ENCODE data around the gene XIAP. TPM values are rescaled to one million over a fixed set of nuclear protein-coding genes. Genes with fewer than 3 reads are reported as not detected.
"Not testable (repeated sequence)": the region's sequence is repeated elsewhere in the genome, so short reads cannot be mapped to it uniquely, and the experiment has no call there.

The XIAP gene
- total and polyA plus RNA-seq, 4 experiments from 2014 or later: 6.0 to 64.6 (median 37.0) TPM

DNA sequence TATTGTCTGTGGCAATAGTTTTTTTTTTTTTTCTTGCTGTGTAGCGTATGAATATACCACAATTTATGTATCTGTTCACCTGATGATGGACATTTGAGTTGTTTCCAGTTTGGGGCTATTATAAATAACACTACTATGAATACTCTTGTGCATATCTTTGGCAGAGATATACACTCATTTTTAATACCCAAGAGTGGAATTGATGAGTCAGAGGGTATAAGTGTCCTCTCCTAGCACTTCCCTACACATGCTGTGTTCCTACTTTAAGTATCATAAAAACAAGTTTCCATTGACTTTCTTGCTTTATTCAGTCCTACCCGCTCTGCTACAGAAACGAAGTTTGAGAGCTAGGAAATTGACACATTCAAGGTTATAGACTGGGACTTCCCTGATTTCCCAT is 39.8 kb downstream of the XIAP start:
- Histone ChIP-seq H3K4me1 (ENCODE audit: insufficient read depth, low read length) (no peaks in the 10 kb centered on the region), H3K4me3 (ENCODE audit: low read length in 2 of 2) (no peak overlapping the region), H3K36me3 (ENCODE audit: insufficient read depth, low read length) (no peaks in the 10 kb centered on the region), H3K9me3 (ENCODE audit: control insufficient read depth in 1 of 2, low read length in 2 of 2) (no peaks in the 10 kb centered on the region), H3K27me3 (ENCODE audit: insufficient read depth, low read length) (no peaks in the 10 kb centered on the region), H3K27ac (ENCODE audit: low read depth, low read length) (no peak overlapping the region)
- Mint-ChIP-seq H3K4me1 (peaks cover 0 to 3% (median 0%) of the 10 kb centered on the region in 4 donors), H3K27ac (no peak overlapping the region), H3K27me3 (no peaks in the 10 kb centered on the region), H3K4me3 (no peak overlapping the region), H3K9me3 (no peaks in the 10 kb centered on the region), H3K36me3 (peaks cover 10 to 49% of the 10 kb centered on the region in 2 donors)
- intact Hi-C loops (cut with micrococcal nuclease): no loop called here
- ChIA-PET CTCF (ENCODE audit: partially characterized antibody) (no interaction called here), POLR2A (ENCODE audit: partially characterized antibody) (no interaction called here)
- no peak for DNase-seq

DNA sequence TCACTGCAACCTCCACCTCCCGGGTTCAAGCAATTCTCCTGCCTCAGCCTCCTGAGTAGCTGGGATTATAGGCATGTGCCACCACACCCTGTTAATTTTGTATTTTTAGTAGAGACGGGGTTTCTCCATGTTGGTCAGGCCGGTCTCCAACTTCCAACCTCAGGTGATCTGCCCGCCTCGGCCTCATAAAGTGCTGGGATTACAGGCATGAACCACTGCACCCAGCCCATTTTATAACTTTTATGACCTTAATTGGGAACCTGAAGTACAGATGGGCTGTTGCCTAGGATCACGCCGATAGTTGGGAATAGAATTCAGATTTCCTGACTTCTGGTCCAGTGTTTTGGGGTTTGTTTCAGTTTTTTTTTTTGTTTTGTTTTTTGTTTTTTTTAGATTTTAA is 43.4 kb downstream of the XIAP start:
- POLR2A ChIA-PET (ENCODE audit: partially characterized antibody); H3K4me1 Mint-ChIP-seq; H3K4me3 Mint-ChIP-seq; H3K27me3 ChIP-seq (ENCODE audit: insufficient read depth, low read length); CTCF ChIA-PET (ENCODE audit: partially characterized antibody); H3K9me3 Mint-ChIP-seq; H3K27me3 Mint-ChIP-seq; DNase-seq; intact Hi-C loops (cut with micrococcal nuclease); H3K36me3 ChIP-seq (ENCODE audit: insufficient read depth, low read length); H3K27ac ChIP-seq (ENCODE audit: low read depth, low read length); H3K9me3 ChIP-seq (ENCODE audit: control insufficient read depth in 1 of 2, low read length in 2 of 2); H3K4me1 ChIP-seq (ENCODE audit: insufficient read depth, low read length); H3K4me3 ChIP-seq (ENCODE audit: low read length in 2 of 2); H3K27ac Mint-ChIP-seq: not testable (repeated sequence)
- H3K36me3 Mint-ChIP-seq: peaks cover 7 to 52% of the 10 kb centered on the region in 2 donors

DNA sequence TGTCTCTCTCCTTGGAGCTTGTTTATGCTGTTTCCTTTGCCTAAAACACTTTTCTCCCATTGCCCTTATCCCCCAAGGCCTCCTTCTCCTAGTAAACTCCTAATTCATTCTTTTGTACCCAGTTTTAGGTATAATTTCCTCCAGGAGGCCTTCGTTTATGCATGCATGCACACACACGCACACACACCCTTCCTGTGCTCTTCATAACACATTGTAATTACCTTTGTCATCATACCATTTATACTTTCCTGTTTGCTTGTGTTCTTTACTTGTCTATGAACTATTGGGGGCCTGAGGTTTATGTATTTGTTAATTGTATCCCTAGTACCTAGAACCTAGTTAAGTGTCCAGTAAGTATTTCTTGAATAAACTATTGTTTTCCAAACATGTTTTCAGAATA is 45.5 kb downstream of the XIAP start:
- ChIA-PET POLR2A (ENCODE audit: partially characterized antibody) (no interaction called here), CTCF (ENCODE audit: partially characterized antibody) (no interaction called here)
- H3K27ac ChIP-seq (ENCODE audit: low read depth, low read length): no peak overlapping the region
- peaks cover 6% of the 10 kb centered on the region for H3K36me3 ChIP-seq (ENCODE audit: insufficient read depth, low read length)
- no peak overlapping the region for H3K4me3 Mint-ChIP-seq
- no peaks in the 10 kb centered on the region for H3K9me3 Mint-ChIP-seq
- peaks cover 0 to 3% (median 1%) of the 10 kb centered on the region in 4 donors for H3K4me1 Mint-ChIP-seq
- DNase-seq: no peak
- H3K27me3 Mint-ChIP-seq: no peaks in the 10 kb centered on the region
- H3K36me3 Mint-ChIP-seq: peaks cover 7 to 47% of the 10 kb centered on the region in 2 donors
- H3K4me3 ChIP-seq (ENCODE audit: low read length in 2 of 2): no peak overlapping the region
- intact Hi-C loops (cut with micrococcal nuclease): no loop called here
- no peaks in the 10 kb centered on the region for H3K27me3 ChIP-seq (ENCODE audit: insufficient read depth, low read length)
- H3K4me1 ChIP-seq (ENCODE audit: insufficient read depth, low read length): no peaks in the 10 kb centered on the region
- H3K27ac Mint-ChIP-seq: peak overlapping the region in 2 of 7 donors; percentile 65 to 72
- H3K9me3 ChIP-seq (ENCODE audit: control insufficient read depth in 1 of 2, low read length in 2 of 2): no peaks in the 10 kb centered on the region

- no peaks in the 10 kb centered on the region for H3K9me3 Mint-ChIP-seq
These were observed 46.9 kb downstream of the XIAP start for GRCh38 chrX:123906557-123907316.

DNA sequence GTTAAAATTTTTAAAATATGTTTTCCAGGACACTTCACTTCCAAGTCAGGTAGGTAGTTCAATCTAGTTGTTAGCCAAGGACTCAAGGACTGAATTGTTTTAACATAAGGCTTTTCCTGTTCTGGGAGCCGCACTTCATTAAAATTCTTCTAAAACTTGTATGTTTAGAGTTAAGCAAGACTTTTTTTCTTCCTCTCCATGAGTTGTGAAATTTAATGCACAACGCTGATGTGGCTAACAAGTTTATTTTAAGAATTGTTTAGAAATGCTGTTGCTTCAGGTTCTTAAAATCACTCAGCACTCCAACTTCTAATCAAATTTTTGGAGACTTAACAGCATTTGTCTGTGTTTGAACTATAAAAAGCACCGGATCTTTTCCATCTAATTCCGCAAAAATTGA is 49.7 kb downstream of the XIAP start:
- no peaks in the 10 kb centered on the region for H3K27me3 Mint-ChIP-seq
- H3K27ac Mint-ChIP-seq: no peak overlapping the region
- intact Hi-C loops (cut with micrococcal nuclease): no loop called here
- Histone ChIP-seq H3K36me3 (ENCODE audit: insufficient read depth, low read length) (peaks cover 6% of the 10 kb centered on the region), H3K4me3 (ENCODE audit: low read length in 2 of 2) (no peak overlapping the region), H3K27ac (ENCODE audit: low read depth, low read length) (no peak overlapping the region), H3K4me1 (ENCODE audit: insufficient read depth, low read length) (no peaks in the 10 kb centered on the region), H3K9me3 (ENCODE audit: control insufficient read depth in 1 of 2, low read length in 2 of 2) (no peaks in the 10 kb centered on the region), H3K27me3 (ENCODE audit: insufficient read depth, low read length) (no peaks in the 10 kb centered on the region)
- H3K4me1 Mint-ChIP-seq: peaks cover 0 to 3% (median 0%) of the 10 kb centered on the region in 4 donors
- H3K9me3 Mint-ChIP-seq: no peaks in the 10 kb centered on the region
- H3K4me3 Mint-ChIP-seq: no peak overlapping the region
- POLR2A ChIA-PET (ENCODE audit: partially characterized antibody): no interaction called here
- peaks cover 0 to 26% of the 10 kb centered on the region in 2 donors for H3K36me3 Mint-ChIP-seq
- CTCF ChIA-PET (ENCODE audit: partially characterized antibody): no interaction called here
- DNase-seq: no peak

More at GRCh38 chrX:123906557-123907316, 46.9 kb downstream of the XIAP start:
- no peak for DNase-seq
- H3K36me3 Mint-ChIP-seq: peaks cover 7 to 37% of the 10 kb centered on the region in 2 donors
- Histone ChIP-seq H3K36me3 (ENCODE audit: insufficient read depth, low read length) (peaks cover 6% of the 10 kb centered on the region), H3K9me3 (ENCODE audit: control insufficient read depth in 1 of 2, low read length in 2 of 2) (no peaks in the 10 kb centered on the region), H3K27ac (ENCODE audit: low read depth, low read length) (no peak overlapping the region), H3K4me1 (ENCODE audit: insufficient read depth, low read length) (no peaks in the 10 kb centered on the region), H3K4me3 (ENCODE audit: low read length in 2 of 2) (no peak overlapping the region), H3K27me3 (ENCODE audit: insufficient read depth, low read length) (no peaks in the 10 kb centered on the region)
- peak overlapping the region in 2 of 7 donors; percentile 17 to 18 for H3K27ac Mint-ChIP-seq
- peaks cover 0 to 3% (median under 1%) of the 10 kb centered on the region in 4 donors for H3K4me1 Mint-ChIP-seq
- intact Hi-C loops (cut with micrococcal nuclease): no loop called here
- no peak overlapping the region for H3K4me3 Mint-ChIP-seq
- ChIA-PET CTCF (ENCODE audit: partially characterized antibody) (no interaction called here), POLR2A (ENCODE audit: partially characterized antibody) (no interaction called here)
- no peaks in the 10 kb centered on the region for H3K27me3 Mint-ChIP-seq

GRCh38 chrX:123917069-123917468 is 57.2 kb downstream of the XIAP start:
- Mint-ChIP-seq H3K36me3 (no peaks in the 10 kb centered on the region), H3K9me3 (no peaks in the 10 kb centered on the region), H3K4me3 (no peak overlapping the region), H3K27ac (no peak overlapping the region), H3K4me1 (no peaks in the 10 kb centered on the region), H3K27me3 (no peaks in the 10 kb centered on the region)
- Histone ChIP-seq H3K9me3 (ENCODE audit: control insufficient read depth in 1 of 2, low read length in 2 of 2) (no peaks in the 10 kb centered on the region), H3K27ac (ENCODE audit: low read depth, low read length) (no peak overlapping the region), H3K4me1 (ENCODE audit: insufficient read depth, low read length) (no peaks in the 10 kb centered on the region), H3K4me3 (ENCODE audit: low read length in 2 of 2) (no peak overlapping the region), H3K27me3 (ENCODE audit: insufficient read depth, low read length) (no peaks in the 10 kb centered on the region), H3K36me3 (ENCODE audit: insufficient read depth, low read length) (no peaks in the 10 kb centered on the region)
- ChIA-PET POLR2A (ENCODE audit: partially characterized antibody) (interaction anchor here (0.6 kb wide), 1 partner anchor 319 kb away, joined by 3 read pairs; no protein-coding TSS in a partner anchor), CTCF (ENCODE audit: partially characterized antibody) (no interaction called here)
- no peak for DNase-seq
- intact Hi-C loops (cut with micrococcal nuclease): no loop called here

GRCh38 chrX:123918106-123918721 is 58.4 kb downstream of the XIAP start:
- Mint-ChIP-seq H3K4me1 (no peaks in the 10 kb centered on the region), H3K9me3 (no peaks in the 10 kb centered on the region), H3K27ac (no peak overlapping the region), H3K4me3 (no peak overlapping the region), H3K27me3 (no peaks in the 10 kb centered on the region), H3K36me3 (no peaks in the 10 kb centered on the region)
- CTCF ChIA-PET (ENCODE audit: partially characterized antibody): no interaction called here
- H3K9me3 ChIP-seq (ENCODE audit: control insufficient read depth in 1 of 2, low read length in 2 of 2): no peaks in the 10 kb centered on the region
- H3K27ac ChIP-seq (ENCODE audit: low read depth, low read length): no peak overlapping the region
- H3K27me3 ChIP-seq (ENCODE audit: insufficient read depth, low read length): no peaks in the 10 kb centered on the region
- intact Hi-C loops (cut with micrococcal nuclease): no loop called here
- H3K4me3 ChIP-seq (ENCODE audit: low read length in 2 of 2): no peak overlapping the region
- H3K36me3 ChIP-seq (ENCODE audit: insufficient read depth, low read length): no peaks in the 10 kb centered on the region
- POLR2A ChIA-PET (ENCODE audit: partially characterized antibody): interaction anchor here (0.7 kb wide), 1 partner anchor 453 kb away, joined by 3 read pairs; no protein-coding TSS in a partner anchor
- no peak for DNase-seq
- no peaks in the 10 kb centered on the region for H3K4me1 ChIP-seq (ENCODE audit: insufficient read depth, low read length)

Data from CD4-positive, alpha-beta memory T cell (primary cell).